OCI-LY1 (cell line): ENCODE results near the gene MPPED1.

Experiments
- H2AFZ ChIP-seq: fragments of 200-600 bp; sonication (generic), shearing (Covaris generic); 2 replicates; pipeline ENCODE4 v1.6.0; 2014; ENCODE audit warnings: antibody characterized with exemption, mild to moderate bottlenecking, low read length
- H3F3A ChIP-seq: fragments of 200-600 bp; sonication (generic), shearing (Covaris generic); 2 replicates; pipeline ENCODE4 v1.6.0; 2014; ENCODE audit warnings: mild to moderate bottlenecking, antibody characterized with exemption, low read length, moderate library complexity; ENCODE audit not compliant: insufficient read depth
- H3K27ac ChIP-seq: fragments of 200-600 bp; sonication (generic); 2 replicates; pipeline ENCODE4 v1.5.1; 2014; ENCODE audit warnings: low read length, mixed run types, mild to moderate bottlenecking, low read depth; ENCODE audit not compliant: poor library complexity, severe bottlenecking
- H3K27me3 ChIP-seq: fragments of 200-600 bp; sonication (generic); 2 replicates; pipeline ENCODE4 v1.6.0; 2014; ENCODE audit warnings: antibody characterized with exemption, mild to moderate bottlenecking, low read length, moderate library complexity; ENCODE audit not compliant: insufficient read depth
- H3K36me3 ChIP-seq: fragments of 200-600 bp; sonication (generic); 2 replicates; pipeline ENCODE4 v1.6.1; 2014; ENCODE audit warnings: mild to moderate bottlenecking, antibody characterized with exemption, low read length, moderate library complexity, mixed read lengths; ENCODE audit not compliant: insufficient read depth
- H3K4me1 ChIP-seq: fragments of 200-600 bp; sonication (generic); 2 replicates; pipeline ENCODE4 v1.5.1; 2014; ENCODE audit warnings: mild to moderate bottlenecking, low read length, moderate library complexity; ENCODE audit not compliant: insufficient read depth, severe bottlenecking
- H3K4me2 ChIP-seq: fragments of 200-600 bp; sonication (generic), shearing (Covaris generic); 2 replicates; pipeline ENCODE4 v1.6.1; 2014; ENCODE audit warnings: low read length
- H3K4me3 ChIP-seq: fragments of 200-600 bp; sonication (generic); 2 replicates; pipeline ENCODE4 v1.5.1; 2014; ENCODE audit warnings: low read length, low read depth, mild to moderate bottlenecking, mixed read lengths; ENCODE audit not compliant: poor library complexity, severe bottlenecking
- H3K79me2 ChIP-seq: fragments of 200-600 bp; shearing (Covaris generic); 2 replicates; pipeline ENCODE4 v1.6.1; 2016; ENCODE audit warnings: mixed run types, low read length, mixed read lengths; ENCODE audit not compliant: insufficient read depth
- H3K9ac ChIP-seq: fragments of 200-600 bp; sonication (generic), shearing (Covaris generic); 2 replicates; pipeline ENCODE4 v1.6.1; 2014; ENCODE audit warnings: mild to moderate bottlenecking, low read length, mixed read lengths
- H3K9me2 ChIP-seq: fragments of 200-600 bp; sonication (generic), shearing (Covaris generic); 2 replicates; pipeline ENCODE4 v1.6.1; 2014; ENCODE audit warnings: low read depth, mild to moderate bottlenecking, low read length, mixed read lengths
- H3K9me3 ChIP-seq: fragments of 200-600 bp; shearing (Covaris generic); 2 replicates; pipeline ENCODE4 v1.6.1; 2014; ENCODE audit warnings: low read length, mixed read lengths
- H4K20me1 ChIP-seq: fragments of 200-600 bp; sonication (generic), shearing (Covaris generic); 2 replicates; pipeline ENCODE4 v1.6.0; 2016; ENCODE audit warnings: mild to moderate bottlenecking, low read length; ENCODE audit not compliant: insufficient read depth
- EZH2 ChIP-seq: fragments of 200-600 bp; sonication (generic), shearing (Covaris generic); IDR thresholded peaks from 2 replicates; pipeline ENCODE4 v1.8.0; 2017; ENCODE audit warnings: borderline replicate concordance, mixed run types, mild to moderate bottlenecking, antibody characterized with exemption, low read length, moderate library complexity, mixed read lengths
- TF ChIP-seq, protein P1 (sequence below): fragments of 200-600 bp; sonication (generic), shearing (Covaris generic); IDR thresholded peaks from 2 replicates; pipeline ENCODE4 v1.5.1; 2017; ENCODE audit warnings: mild to moderate bottlenecking, antibody characterized with exemption, low read length, moderate library complexity, mixed read lengths

The MPPED1 gene

DNA sequence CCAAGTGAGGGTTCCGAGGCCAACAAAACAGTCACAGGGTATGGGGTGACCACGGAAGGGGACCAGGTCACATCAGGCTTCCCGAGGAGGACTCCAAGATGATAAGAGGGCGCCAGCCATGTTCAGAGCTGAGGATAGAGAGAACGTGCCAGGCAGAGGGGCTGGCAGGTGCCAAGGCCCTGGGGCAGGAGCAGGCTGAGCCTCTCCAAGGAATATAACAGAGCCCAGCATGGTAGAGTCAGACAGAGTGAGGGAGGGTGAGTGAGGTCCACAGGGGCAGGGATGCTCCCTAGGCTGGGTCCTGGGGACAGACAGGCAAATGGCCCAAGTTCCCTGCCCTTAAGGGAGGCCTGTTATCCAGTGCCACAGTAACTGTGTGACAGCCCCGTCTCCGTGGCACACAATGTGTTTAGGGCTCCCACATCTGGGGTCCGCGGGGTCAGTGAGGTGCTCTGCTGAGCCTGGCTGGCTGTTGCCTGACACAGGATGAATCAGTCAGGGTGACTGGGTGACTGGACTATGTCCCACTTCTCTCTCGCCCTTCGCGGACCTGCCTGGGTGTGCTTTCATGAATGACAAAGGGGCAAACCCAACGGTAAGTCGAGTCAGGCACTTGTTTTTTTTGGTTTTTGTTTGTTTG is 105.3 kb downstream of the MPPED1 start:
- H3K4me3 ChIP-seq = no peak overlapping the region
- no peaks in the 10 kb centered on the region for H3K36me3 ChIP-seq
- H3K9ac ChIP-seq = no peak overlapping the region
- H3K4me2 ChIP-seq = no peak overlapping the region
- no peaks in the 10 kb centered on the region for H3K27me3 ChIP-seq
- H3K27ac ChIP-seq = no peak overlapping the region
- H3K79me2 ChIP-seq = no peaks in the 10 kb centered on the region
- no peaks in the 10 kb centered on the region for H3K9me3 ChIP-seq
- H3F3A ChIP-seq = no peaks in the 10 kb centered on the region
- no peaks in the 10 kb centered on the region for H3K4me1 ChIP-seq
- H2AFZ ChIP-seq = no peak overlapping the region
- H4K20me1 ChIP-seq = no peaks in the 10 kb centered on the region
- no peaks in the 10 kb centered on the region for H3K9me2 ChIP-seq
- no peak for TF ChIP-seq EZH2
- TF ChIP-seq, protein P1, sequence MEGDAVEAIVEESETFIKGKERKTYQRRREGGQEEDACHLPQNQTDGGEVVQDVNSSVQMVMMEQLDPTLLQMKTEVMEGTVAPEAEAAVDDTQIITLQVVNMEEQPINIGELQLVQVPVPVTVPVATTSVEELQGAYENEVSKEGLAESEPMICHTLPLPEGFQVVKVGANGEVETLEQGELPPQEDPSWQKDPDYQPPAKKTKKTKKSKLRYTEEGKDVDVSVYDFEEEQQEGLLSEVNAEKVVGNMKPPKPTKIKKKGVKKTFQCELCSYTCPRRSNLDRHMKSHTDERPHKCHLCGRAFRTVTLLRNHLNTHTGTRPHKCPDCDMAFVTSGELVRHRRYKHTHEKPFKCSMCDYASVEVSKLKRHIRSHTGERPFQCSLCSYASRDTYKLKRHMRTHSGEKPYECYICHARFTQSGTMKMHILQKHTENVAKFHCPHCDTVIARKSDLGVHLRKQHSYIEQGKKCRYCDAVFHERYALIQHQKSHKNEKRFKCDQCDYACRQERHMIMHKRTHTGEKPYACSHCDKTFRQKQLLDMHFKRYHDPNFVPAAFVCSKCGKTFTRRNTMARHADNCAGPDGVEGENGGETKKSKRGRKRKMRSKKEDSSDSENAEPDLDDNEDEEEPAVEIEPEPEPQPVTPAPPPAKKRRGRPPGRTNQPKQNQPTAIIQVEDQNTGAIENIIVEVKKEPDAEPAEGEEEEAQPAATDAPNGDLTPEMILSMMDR = no peak

DNA sequence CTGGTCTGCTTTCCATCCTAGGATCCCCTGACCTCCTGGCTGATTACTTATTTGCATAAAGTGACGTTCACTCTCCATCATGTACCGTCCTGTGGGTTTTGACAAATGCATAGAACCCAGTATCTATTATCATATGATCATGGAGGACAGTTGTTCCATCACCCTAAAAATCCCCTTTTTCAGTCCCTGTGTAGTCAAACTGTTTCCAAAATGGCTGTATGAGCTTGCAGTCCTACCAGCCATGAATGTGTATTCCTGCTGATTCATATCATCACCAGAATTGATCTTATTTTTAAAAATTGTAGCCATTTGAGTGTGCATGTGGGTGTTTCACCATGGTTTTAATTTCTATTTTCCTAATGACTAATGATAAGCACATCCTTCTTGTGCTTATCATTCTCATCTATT is 108.8 kb downstream of the MPPED1 start:
- Histone ChIP-seq H2AFZ (no peak overlapping the region), H3K36me3 (no peaks in the 10 kb centered on the region), H3K27ac (no peak overlapping the region), H3K9ac (no peak overlapping the region), H3K4me3 (no peak overlapping the region), H3K4me1 (no peaks in the 10 kb centered on the region), H3K27me3 (no peaks in the 10 kb centered on the region), H3K79me2 (no peaks in the 10 kb centered on the region), H3K9me3 (no peaks in the 10 kb centered on the region), H3F3A (no peaks in the 10 kb centered on the region), H3K4me2 (no peak overlapping the region), H4K20me1 (no peaks in the 10 kb centered on the region), H3K9me2 (no peaks in the 10 kb centered on the region)
- TF ChIP-seq EZH2 = no peak
- TF ChIP-seq, protein P1 = no peak

DNA sequence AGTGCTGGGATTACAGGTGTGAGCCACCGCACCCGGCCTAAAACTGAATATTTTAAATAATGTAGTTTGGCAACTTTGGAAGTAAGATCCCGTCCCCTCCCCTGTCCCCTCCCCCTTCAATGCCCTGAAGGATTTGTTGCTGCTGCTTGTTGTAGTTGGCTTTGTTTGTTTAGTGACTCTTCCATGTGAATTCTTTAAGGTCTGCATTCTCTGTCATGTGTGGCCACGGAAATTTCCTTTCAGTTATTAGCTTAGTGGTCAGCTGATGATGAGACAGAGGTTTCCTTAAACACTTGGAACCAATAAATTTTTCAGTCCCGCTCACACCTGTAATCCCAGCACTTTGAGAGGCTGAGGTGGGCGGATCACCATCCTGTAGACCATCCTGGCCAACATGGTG is 109.9 kb downstream of the MPPED1 start:
- Histone ChIP-seq H3K9ac (no peak overlapping the region), H3K4me2 (no peak overlapping the region), H3K27ac (no peak overlapping the region), H3K4me3 (no peak overlapping the region), H4K20me1 (no peaks in the 10 kb centered on the region), H3K27me3 (no peaks in the 10 kb centered on the region), H3K9me3 (no peaks in the 10 kb centered on the region), H3K9me2 (no peaks in the 10 kb centered on the region), H3F3A (no peaks in the 10 kb centered on the region), H2AFZ (no peak overlapping the region), H3K36me3 (no peaks in the 10 kb centered on the region), H3K79me2 (no peaks in the 10 kb centered on the region), H3K4me1 (no peaks in the 10 kb centered on the region)
- TF ChIP-seq EZH2 = no peak
- TF ChIP-seq, protein P1 = no peak
